T-helper 17 cell (primary cell): ENCODE results near the gene PTGFR. TPM values are rescaled to one million over a fixed set of nuclear protein-coding genes. Genes with fewer than 3 reads are reported as not detected.

Experiments used
- ATAC-seq: fragments of 150-1000 bp; cut with Tn5 transposase; 2 replicates; pipeline ENCODE4 v1.10.0; 2021; ENCODE audit warnings: mild to moderate bottlenecking, moderate library complexity
- DNase-seq, 3 donors: peaks; one replicate each; pipeline versions ENCODE4 v3.0.0 to v3.0.0-alpha.2; 2020 to 2021
- H3K9me3 ChIP-seq: one replicate; pipeline ENCODE4 v1.7.0; 2013; ENCODE audit warnings: low read length, mild to moderate bottlenecking; ENCODE audit not compliant: control insufficient read depth, poor library complexity, severe bottlenecking
- H3K27ac Mint-ChIP-seq: one replicate; pipeline ENCODE4 v1.8.0; 2022; ENCODE audit warnings: mild to moderate bottlenecking, moderate library complexity, mixed read lengths
- H3K27me3 Mint-ChIP-seq: one replicate; pipeline ENCODE4 v1.8.0; 2022; ENCODE audit warnings: mixed read lengths
- H3K36me3 Mint-ChIP-seq: one replicate; pipeline ENCODE4 v1.8.0; 2022; ENCODE audit warnings: low read depth, mixed read lengths
- H3K4me1 Mint-ChIP-seq: one replicate; pipeline ENCODE4 v1.8.0; 2022; ENCODE audit warnings: mild to moderate bottlenecking, mixed read lengths
- H3K4me3 Mint-ChIP-seq: one replicate; pipeline ENCODE4 v1.8.0; 2022; ENCODE audit warnings: mild to moderate bottlenecking, moderate library complexity, mixed read lengths
- total RNA-seq, 4 donors: library from RNA in 2 of 4; stranded (reverse) in 2 of 4; gene quantifications; one replicate each; pipeline ENCODE4 v1.2.3 and lab custom pipeline; 2022 to 2026

Gene PTGFR, protein sequence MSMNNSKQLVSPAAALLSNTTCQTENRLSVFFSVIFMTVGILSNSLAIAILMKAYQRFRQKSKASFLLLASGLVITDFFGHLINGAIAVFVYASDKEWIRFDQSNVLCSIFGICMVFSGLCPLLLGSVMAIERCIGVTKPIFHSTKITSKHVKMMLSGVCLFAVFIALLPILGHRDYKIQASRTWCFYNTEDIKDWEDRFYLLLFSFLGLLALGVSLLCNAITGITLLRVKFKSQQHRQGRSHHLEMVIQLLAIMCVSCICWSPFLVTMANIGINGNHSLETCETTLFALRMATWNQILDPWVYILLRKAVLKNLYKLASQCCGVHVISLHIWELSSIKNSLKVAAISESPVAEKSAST
- total RNA-seq: not detected
- total RNA-seq (lab: John Stamatoyannopoulos, UW): 0 reads per million in 2 donors

DNA sequence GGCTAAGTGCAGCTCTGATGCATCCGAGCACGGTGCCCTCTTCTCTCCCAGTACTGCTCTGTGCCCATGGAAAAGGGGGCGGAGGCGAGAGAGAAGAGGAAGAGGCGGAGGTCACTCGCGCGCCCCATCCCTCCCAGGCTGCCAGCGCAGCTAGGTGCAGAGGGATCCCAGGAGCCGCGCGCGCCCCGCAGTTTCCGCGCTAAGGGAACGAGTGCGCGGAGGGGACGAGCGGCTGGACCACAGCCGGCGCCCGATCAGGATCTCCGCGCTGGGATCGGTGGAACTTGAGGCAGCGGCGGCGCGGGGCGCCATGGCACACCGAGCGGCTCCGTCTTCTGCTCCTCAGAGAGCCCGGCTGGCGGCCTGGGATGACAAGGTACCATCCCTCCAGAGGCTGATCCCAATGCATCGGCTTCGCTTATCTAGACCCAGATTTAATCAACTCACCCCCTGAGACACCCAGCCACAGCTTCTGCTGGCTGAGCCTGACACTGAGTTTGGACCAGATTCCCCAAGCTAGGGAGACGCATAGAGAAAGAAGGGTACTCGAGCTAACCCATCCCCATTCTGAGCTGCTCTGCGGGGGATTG, at the start of gene PTGFR:
TSS of gene PTGFR (plus strand) at position 114 of the 590 bp plus-strand sequence. CDS start 1,770 bp downstream, outside the sequence.
- peaks cover 4% of the 10 kb centered on the region for H3K4me1 Mint-ChIP-seq
- H3K36me3 Mint-ChIP-seq: no peaks in the 10 kb centered on the region
- H3K4me3 Mint-ChIP-seq: peak within 1 kb of the TSS; percentile 39
- DNase-seq (no peak), ATAC-seq (no peak)
- peaks cover 3% of the 10 kb centered on the region for H3K9me3 ChIP-seq
- H3K27ac Mint-ChIP-seq: no peak within 1 kb of the TSS
- peaks cover 35% of the 10 kb centered on the region for H3K27me3 Mint-ChIP-seq

- DNase-seq (no peak), ATAC-seq (no peak)
- Mint-ChIP-seq H3K4me1 (no peaks in the 10 kb centered on the region), H3K4me3 (no peak overlapping the region), H3K27ac (no peak overlapping the region), H3K36me3 (no peaks in the 10 kb centered on the region), H3K27me3 (no peaks in the 10 kb centered on the region)
- H3K9me3 ChIP-seq: no peaks in the 10 kb centered on the region
Observed at GRCh38 chr1:78441921-78442320, 48.9 kb upstream of the PTGFR start.

GRCh38 chr1:78447086-78447485, 43.7 kb upstream of the PTGFR start:
- ATAC-seq (no peak), DNase-seq (no peak)
- Mint-ChIP-seq H3K4me1 (no peaks in the 10 kb centered on the region), H3K27me3 (no peaks in the 10 kb centered on the region), H3K4me3 (no peak overlapping the region), H3K27ac (no peak overlapping the region), H3K36me3 (no peaks in the 10 kb centered on the region)
- H3K9me3 ChIP-seq: no peaks in the 10 kb centered on the region

DNA sequence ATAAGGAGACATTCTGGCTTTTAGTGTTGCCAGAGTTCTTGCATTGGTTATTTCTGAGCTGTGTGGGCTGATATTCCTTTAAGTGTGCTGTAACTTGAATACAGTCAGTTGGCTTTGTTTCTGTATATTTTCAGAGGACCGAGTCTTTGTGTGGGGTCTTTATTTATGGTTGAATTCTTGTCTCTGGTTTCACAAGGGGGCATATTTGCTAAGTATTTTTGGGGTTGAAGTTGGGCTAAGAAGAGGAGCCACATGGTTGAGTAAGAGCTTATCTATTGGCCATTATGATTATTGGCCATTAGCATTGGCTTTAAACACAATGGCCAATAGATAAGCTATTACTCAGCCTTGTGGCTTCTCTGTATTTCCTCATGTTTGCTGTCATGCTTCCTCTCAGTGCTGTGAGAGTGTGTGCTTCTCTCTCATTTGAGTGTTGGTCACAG, 26.3 kb upstream of the PTGFR start:
- DNase-seq: no peak
- Mint-ChIP-seq H3K4me1 (no peaks in the 10 kb centered on the region), H3K27me3 (no peaks in the 10 kb centered on the region), H3K4me3 (no peak overlapping the region), H3K36me3 (no peaks in the 10 kb centered on the region), H3K27ac (no peak overlapping the region)
- peaks cover 3% of the 10 kb centered on the region for H3K9me3 ChIP-seq
- ATAC-seq: no peak

GRCh38 chr1:78465143-78465542, 25.6 kb upstream of the PTGFR start:
- no peak for ATAC-seq
- no peak for DNase-seq
- H3K4me1 Mint-ChIP-seq: no peaks in the 10 kb centered on the region
- H3K27ac Mint-ChIP-seq: no peak overlapping the region
- H3K27me3 Mint-ChIP-seq: no peaks in the 10 kb centered on the region
- no peaks in the 10 kb centered on the region for H3K36me3 Mint-ChIP-seq
- H3K9me3 ChIP-seq: peaks cover 3% of the 10 kb centered on the region
- H3K4me3 Mint-ChIP-seq: no peak overlapping the region

DNA sequence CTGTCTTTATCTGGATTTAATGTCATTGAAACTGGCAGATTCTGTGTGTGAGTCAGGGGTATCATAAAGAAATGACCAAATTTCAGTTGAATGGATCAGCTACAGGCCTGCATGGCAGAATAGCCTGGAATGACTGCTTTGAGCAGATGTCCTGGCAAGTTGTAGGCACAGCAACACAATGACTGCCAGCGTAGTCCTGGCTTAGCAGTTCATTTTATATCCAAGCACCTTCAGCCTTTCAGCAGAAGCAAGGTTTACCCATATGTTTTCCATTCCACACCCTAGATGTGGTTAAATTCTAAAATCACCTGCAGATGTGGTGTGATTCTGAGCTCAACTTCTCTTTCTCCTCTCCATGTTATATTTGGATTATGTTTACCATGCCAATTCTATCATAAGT, 22.3 kb upstream of the PTGFR start:
- H3K4me3 Mint-ChIP-seq: no peak overlapping the region
- no peaks in the 10 kb centered on the region for H3K27me3 Mint-ChIP-seq
- ATAC-seq: no peak

GRCh38 chr1:78469576-78469975, 21.2 kb upstream of the PTGFR start:
- no peak overlapping the region for H3K27ac Mint-ChIP-seq

More for the DNA sequence above, 22.3 kb upstream of the PTGFR start:
- Mint-ChIP-seq H3K4me1 (no peaks in the 10 kb centered on the region), H3K27ac (no peak overlapping the region), H3K36me3 (no peaks in the 10 kb centered on the region)
- no peaks in the 10 kb centered on the region for H3K9me3 ChIP-seq
- DNase-seq: no peak

GRCh38 chr1:78471890-78472620, 18.7 kb upstream of the PTGFR start:
- H3K27ac Mint-ChIP-seq: no peak overlapping the region
- H3K4me3 Mint-ChIP-seq: no peak overlapping the region
- no peak for ATAC-seq
- peaks cover 5% of the 10 kb centered on the region for H3K27me3 Mint-ChIP-seq
- no peak for DNase-seq
- no peaks in the 10 kb centered on the region for H3K36me3 Mint-ChIP-seq
- no peaks in the 10 kb centered on the region for H3K9me3 ChIP-seq
- no peaks in the 10 kb centered on the region for H3K4me1 Mint-ChIP-seq

More at GRCh38 chr1:78469576-78469975, 21.2 kb upstream of the PTGFR start:
- Mint-ChIP-seq H3K36me3 (no peaks in the 10 kb centered on the region), H3K27me3 (no peaks in the 10 kb centered on the region), H3K4me1 (no peaks in the 10 kb centered on the region), H3K4me3 (no peak overlapping the region)
- H3K9me3 ChIP-seq: no peaks in the 10 kb centered on the region
- ATAC-seq (no peak), DNase-seq (no peak)

- H3K4me3 Mint-ChIP-seq: no peak overlapping the region
- peaks cover 5% of the 10 kb centered on the region for H3K27me3 Mint-ChIP-seq
- no peaks in the 10 kb centered on the region for H3K9me3 ChIP-seq
- ATAC-seq (no peak), DNase-seq (no peak)
- H3K4me1 Mint-ChIP-seq: no peaks in the 10 kb centered on the region
- H3K27ac Mint-ChIP-seq: no peak overlapping the region
- no peaks in the 10 kb centered on the region for H3K36me3 Mint-ChIP-seq
Observed at GRCh38 chr1:78472851-78473496, 17.8 kb upstream of the PTGFR start.

DNA sequence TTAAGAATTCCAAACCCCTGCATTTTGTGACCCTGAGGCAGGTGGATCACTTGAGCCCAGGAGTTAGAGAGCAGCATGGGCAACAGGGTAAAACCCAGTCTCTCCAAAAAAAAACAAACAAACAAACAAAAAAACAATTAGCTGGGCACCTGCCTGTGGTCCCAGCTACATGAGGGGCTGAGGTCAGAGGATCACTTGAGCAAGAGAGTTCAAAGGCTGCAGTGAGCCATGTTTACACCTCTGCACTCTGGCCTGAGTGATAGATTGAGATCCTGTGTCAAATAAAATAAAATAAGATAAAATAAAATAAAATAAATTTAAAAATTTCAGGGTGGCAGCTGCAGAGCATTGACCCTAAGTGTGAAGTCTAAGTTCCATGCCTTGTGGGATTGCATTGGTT, 16.7 kb upstream of the PTGFR start:
- no peaks in the 10 kb centered on the region for H3K36me3 Mint-ChIP-seq
- DNase-seq (no peak), ATAC-seq (no peak)
- no peaks in the 10 kb centered on the region for H3K4me1 Mint-ChIP-seq
- no peak overlapping the region for H3K4me3 Mint-ChIP-seq
- no peaks in the 10 kb centered on the region for H3K9me3 ChIP-seq
- H3K27me3 Mint-ChIP-seq: peaks cover 5% of the 10 kb centered on the region
- H3K27ac Mint-ChIP-seq: no peak overlapping the region

DNA sequence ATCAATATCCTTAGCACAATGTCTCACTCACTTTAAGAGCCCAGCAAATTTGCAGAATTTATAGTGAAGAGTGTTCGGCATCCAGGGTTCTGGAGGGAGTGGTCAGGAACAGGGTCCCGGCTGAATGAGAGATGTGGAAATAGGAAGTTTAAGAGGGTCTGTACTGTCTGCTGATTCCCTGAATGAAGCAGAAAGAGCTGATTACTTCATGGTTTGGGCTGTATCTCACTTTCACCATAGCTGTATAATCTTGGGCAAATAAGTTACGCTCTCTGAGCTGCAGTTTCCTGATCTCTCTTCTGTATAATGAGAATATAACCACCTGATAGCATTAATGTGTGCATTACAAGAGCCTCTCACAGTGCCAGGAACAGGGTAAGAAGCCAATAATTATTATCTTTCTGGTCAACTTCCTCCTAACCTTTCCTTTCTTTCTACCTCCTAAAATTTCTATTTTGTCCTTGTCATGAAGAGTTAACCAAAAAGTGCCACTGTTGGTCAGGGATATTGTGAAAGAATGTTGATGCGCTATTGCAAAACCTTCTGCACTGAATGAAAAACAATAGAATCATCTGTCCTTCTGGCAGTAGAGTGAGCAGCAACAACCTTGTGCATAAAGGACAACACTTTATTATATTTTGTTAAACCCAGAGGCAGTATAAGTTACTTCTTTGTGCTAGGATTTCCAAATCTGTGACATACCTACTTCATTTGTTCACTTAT, 14.7 kb upstream of the PTGFR start:
- no peak for DNase-seq
- Mint-ChIP-seq H3K4me1 (no peaks in the 10 kb centered on the region), H3K27me3 (peaks cover 5% of the 10 kb centered on the region), H3K4me3 (no peak overlapping the region), H3K36me3 (no peaks in the 10 kb centered on the region), H3K27ac (no peak overlapping the region)
- no peak for ATAC-seq
- no peaks in the 10 kb centered on the region for H3K9me3 ChIP-seq

DNA sequence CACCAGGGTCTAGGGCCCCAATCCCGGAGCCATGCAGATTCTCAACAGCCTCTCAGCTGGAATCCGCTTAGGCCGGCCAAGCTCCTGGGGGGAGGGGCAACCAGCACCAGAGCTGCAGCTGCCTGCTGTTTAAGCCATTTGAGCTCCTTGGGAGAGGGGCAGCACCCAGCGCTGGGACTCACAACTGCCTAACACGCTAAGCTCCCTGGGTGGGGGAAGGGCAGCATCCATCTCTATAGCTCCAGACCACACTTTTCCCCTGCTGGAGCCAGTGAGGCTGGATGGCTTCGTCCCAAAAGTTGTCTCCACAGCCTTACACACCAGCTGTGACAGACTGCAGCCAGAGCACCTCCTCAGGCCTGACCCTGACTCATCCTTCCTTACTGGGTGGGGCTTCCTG, 6.9 kb upstream of the PTGFR start:
- Mint-ChIP-seq H3K27ac (no peak overlapping the region), H3K4me3 (no peak overlapping the region), H3K4me1 (no peaks in the 10 kb centered on the region), H3K36me3 (no peaks in the 10 kb centered on the region), H3K27me3 (no peaks in the 10 kb centered on the region)
- peaks cover 3% of the 10 kb centered on the region for H3K9me3 ChIP-seq
- ATAC-seq (no peak), DNase-seq (no peak)
